K562 (cell line): Measurements from ENCODE around the gene SMIM17. TPM values are rescaled to one million over a fixed set of nuclear protein-coding genes. Genes with fewer than 3 reads are reported as not detected.
A peak's percentile ranks its signal among the peaks of the same experiment; 100 is the strongest.

ENCODE experiments used
- ATAC-seq: fragments of 200-7000 bp; cut with Tn5 transposase; 3 replicates; pipeline ENCODE4 v1.9.1; 2020; ENCODE audit warnings: moderate library complexity
- BruUV-seq: library from RNA; stranded (reverse); fragments of 400-500 nt; replicated peaks from 2 replicates; lab custom pipeline; 2021; lab: Mats Ljungman, UMichigan
- CTCF ChIA-PET: fragments of 300-600 bp; formaldehyde crosslinking; extraction: SDS; loops from one replicate; lab custom pipeline; 2021; ENCODE audit warnings: low intra/inter-chr PET ratio; lab: Yijun Ruan, JAX
- POLR2A ChIA-PET: fragments of 300-600, 350-650 bp; sonication (Branson Sonifier 250); formaldehyde crosslinking; extraction: SDS; loops from one replicate; lab custom pipeline; 2021; ENCODE audit warnings: antibody characterized with exemption, inconsistent platforms; lab: Yijun Ruan, JAX
- DNase-seq, 4 experiments: peaks; one replicate each; pipeline versions ENCODE4 v3.0.0 to v3.0.0-alpha.2; 2011 to 2018; ENCODE audit warnings: low spot score in 3 of 4, mixed read lengths in 3 of 4; ENCODE audit errors: extremely low read depth in 1 of 4
- FAIRE-seq: peaks from 2 replicates; lab custom pipeline; 2011; peaks lifted over from hg19 to GRCh38; lab: Jason Lieb, UNC
- H2AFZ ChIP-seq: 2 replicates; pipeline ENCODE4 v1.6.0; 2011; ENCODE audit warnings: low read depth, low read length, control low read depth, inconsistent platforms
- H3K27ac ChIP-seq: fragments of 200-600 bp; 3 replicates; pipeline ENCODE4 v1.8.0; 2011; ENCODE audit warnings: low read depth, mild to moderate bottlenecking, control low read depth, inconsistent platforms, low read length, moderate library complexity, mixed read lengths; ENCODE audit errors: extremely low read depth
- H3K27me3 ChIP-seq, 2 experiments: fragments of 300-600 bp in 1 of 2; 2 replicates in 1 of 2; 3 replicates in 1 of 2; pipeline versions ENCODE4 v1.6.0 to v1.8.0; 2011; ENCODE audit warnings: inconsistent platforms in 2 of 2, low read length in 2 of 2, mild to moderate bottlenecking in 1 of 2, mixed read lengths in 1 of 2, moderate library complexity in 1 of 2; ENCODE audit not compliant: control insufficient read depth in 2 of 2, insufficient read depth in 2 of 2
- H3K36me3 ChIP-seq: fragments of 300-600 bp; 3 replicates; pipeline ENCODE4 v1.8.0; 2011; ENCODE audit warnings: mild to moderate bottlenecking, low read length, inconsistent platforms; ENCODE audit not compliant: control insufficient read depth, insufficient read depth
- H3K4me1 ChIP-seq, 2 experiments: fragments of 200-600 bp in 1 of 2; replicated peaks in 1 of 2; 2 replicates in 1 of 2; 3 replicates in 1 of 2; pipeline versions ENCODE4 v1.5.1 to v1.8.0; 2011; ENCODE audit warnings: inconsistent platforms in 2 of 2, low read length in 2 of 2, mild to moderate bottlenecking in 1 of 2, mixed read lengths in 1 of 2, moderate library complexity in 1 of 2; ENCODE audit not compliant: control insufficient read depth in 2 of 2, insufficient read depth in 2 of 2
- H3K4me2 ChIP-seq: 2 replicates; pipeline ENCODE4 v1.6.1; 2011; ENCODE audit warnings: low read length, control low read depth, inconsistent platforms, mixed read lengths; ENCODE audit not compliant: insufficient read depth
- H3K4me3 ChIP-seq: fragments of 200-600 bp; sonication (generic), shearing (Covaris generic); 2 replicates; pipeline ENCODE4 v1.5.1; 2016; ENCODE audit warnings: control low read depth, inconsistent platforms
- H3K79me2 ChIP-seq: fragments of 200-600 bp; 3 replicates; pipeline ENCODE4 v1.8.0; 2011; ENCODE audit warnings: low read length, inconsistent platforms; ENCODE audit not compliant: control insufficient read depth, insufficient read depth
- H3K9ac ChIP-seq, 2 experiments: 2 replicates each; pipeline versions ENCODE4 v1.6.0 to v1.6.1; 2011; ENCODE audit warnings: low read depth in 2 of 2, low read length in 2 of 2, control low read depth in 1 of 2, inconsistent platforms in 1 of 2, mild to moderate bottlenecking in 1 of 2, mixed read lengths in 1 of 2; ENCODE audit not compliant: insufficient read depth in 1 of 2
- H3K9me1 ChIP-seq: one replicate; pipeline ENCODE4 v1.6.0; 2011; ENCODE audit warnings: inconsistent platforms, mild to moderate bottlenecking, low read length, moderate library complexity; ENCODE audit not compliant: control insufficient read depth, insufficient read depth
- H3K9me3 ChIP-seq: replicated peaks from 2 replicates; pipeline ENCODE4 v1.5.1; 2011; ENCODE audit warnings: low read depth, low read length, inconsistent platforms; ENCODE audit not compliant: control insufficient read depth, insufficient read depth
- H4K20me1 ChIP-seq: replicated peaks from 2 replicates; pipeline ENCODE4 v1.6.1; 2011; ENCODE audit warnings: low read length, inconsistent platforms, mixed read lengths; ENCODE audit not compliant: control insufficient read depth, insufficient read depth
- NR2C2 ChIP-seq, 2 experiments: fragments of 200-800 bp in 1 of 2; sonication (Bioruptor generic) in 1 of 2; sonication (generic) in 1 of 2; formaldehyde crosslinking in 1 of 2; IDR thresholded peaks; 2 replicates each; pipeline versions ENCODE4 v1.6.1 to v1.8.0; 2016 to 2022; ENCODE audit warnings: mild to moderate bottlenecking in 1 of 2, missing compliant biosample characterization in 1 of 2, missing genetic modification characterization in 1 of 2, missing genetic modification reagents in 1 of 2
- RUNX1 ChIP-seq: sonication (generic); IDR thresholded peaks from 2 replicates; pipeline ENCODE4 v1.6.1; 2016; ENCODE audit warnings: antibody characterized with exemption, low read depth
- TEAD4 ChIP-seq, 2 experiments: sonication (generic) in 1 of 2; formaldehyde crosslinking in 1 of 2; IDR thresholded peaks; 2 replicates each; pipeline versions ENCODE4 v1.6.1 to v1.8.0; 2012 to 2022; ENCODE audit warnings: borderline replicate concordance in 1 of 2, inconsistent platforms in 1 of 2, low read length in 1 of 2, mild to moderate bottlenecking in 1 of 2, missing genetic modification reagents in 1 of 2
- ZNF134 ChIP-seq: fragments of 250-450 bp; sonication (Bioruptor Pico); conservative IDR thresholded peaks from 2 replicates; pipeline ENCODE4 v1.4.0; 2020
- ZNF3 ChIP-seq: fragments of 250-450 bp; sonication (Bioruptor Pico); IDR thresholded peaks from 2 replicates; pipeline ENCODE4 v1.5.0; 2021; ENCODE audit warnings: mild to moderate bottlenecking, moderate library complexity
- ZNF668 ChIP-seq: fragments of 250-450 bp; sonication (Bioruptor Pico); IDR thresholded peaks from 2 replicates; pipeline ENCODE4 v1.8.0; 2022; ENCODE audit warnings: mild to moderate bottlenecking, inconsistent platforms
- WGBS: fragments of 100-300 bp; shearing (Covaris generic); methylation state at CpG from one replicate; pipeline ENCODE4 v1.1.6; 2016; ENCODE audit warnings: low coverage, mixed read lengths; ENCODE audit not compliant: insufficient coverage; ENCODE audit errors: missing lambda C conversion rate; 5-methylcytosine and 5-hydroxymethylcytosine counted together
- in situ Hi-C: fragments of 300-500 bp; cut with MboI; formaldehyde crosslinking; loops from 4 replicates; pipeline ENCODE4 v1.15.0; 2018; ENCODE audit warnings: inconsistent platforms, mixed read lengths
- intact Hi-C: fragments of 100-400 bp; cut with micrococcal nuclease; formaldehyde crosslinking; loops from 2 replicates; pipeline ENCODE4 v1.14.2; 2022
- polyA plus RNA-seq, 8 experiments: library from polyadenylated mRNA; depleted of rRNA in 4 of 8; stranded (reverse) in 5 of 8; unstranded in 3 of 8; fragments of >200 nt; fragmentation: Nextera tagmentation in 2 of 8; fragmentation: Illumina TruSeq in 1 of 8; extraction: Ambion mirVana in 2 of 8; extraction: Trizol in 1 of 8; gene quantifications; 2 replicates each; pipeline versions ENCODE4 v1.2.1 to v1.2.3, GENCODE V29; 2011 to 2014; ENCODE audit warnings: inconsistent platforms in 1 of 8, missing spikeins in 1 of 8
- total RNA-seq, 7 experiments: library from RNA; depleted of rRNA in 6 of 7; stranded (reverse); fragments of >200 nt in 6 of 7; fragmentation: Illumina TruSeq in 2 of 7; extraction: Trizol in 2 of 7; gene quantifications; 2 replicates each; pipeline versions ENCODE4 v1.2.1 to v1.2.3, GENCODE V29; 2011 to 2021; ENCODE audit warnings: low replicate concordance in 1 of 7

SMIM17 gene
- total and polyA plus RNA-seq, 9 of the 15 experiments (the other 6 are each of a cell fraction or from before 2014, with no cell fraction given) = not detected

DNA sequence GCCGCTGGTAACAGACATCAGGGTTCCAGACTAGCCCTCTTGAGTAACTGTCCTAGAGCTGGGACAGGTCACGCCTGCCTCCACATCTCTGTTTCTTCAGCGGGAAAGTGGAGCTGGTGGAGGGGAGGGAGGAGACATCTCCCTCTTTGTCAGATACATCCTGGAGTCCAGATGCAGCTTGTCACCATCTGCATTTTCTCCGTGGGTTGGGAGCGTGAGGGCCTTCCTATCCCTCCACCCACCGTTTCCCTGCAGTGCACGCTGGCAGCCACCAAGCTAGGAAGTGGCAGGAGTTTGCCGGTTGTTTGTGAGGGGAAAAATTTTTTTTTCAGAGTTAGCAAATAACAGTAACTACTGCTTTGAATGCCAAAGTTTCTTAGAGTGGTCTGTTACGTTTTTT, 20.0 kb upstream of the SMIM17 start:
- H3K4me3 ChIP-seq = no peak overlapping the region
- no peak for FAIRE-seq
- 0% methylated on average over 9 of the region's 9 CpGs for WGBS

DNA sequence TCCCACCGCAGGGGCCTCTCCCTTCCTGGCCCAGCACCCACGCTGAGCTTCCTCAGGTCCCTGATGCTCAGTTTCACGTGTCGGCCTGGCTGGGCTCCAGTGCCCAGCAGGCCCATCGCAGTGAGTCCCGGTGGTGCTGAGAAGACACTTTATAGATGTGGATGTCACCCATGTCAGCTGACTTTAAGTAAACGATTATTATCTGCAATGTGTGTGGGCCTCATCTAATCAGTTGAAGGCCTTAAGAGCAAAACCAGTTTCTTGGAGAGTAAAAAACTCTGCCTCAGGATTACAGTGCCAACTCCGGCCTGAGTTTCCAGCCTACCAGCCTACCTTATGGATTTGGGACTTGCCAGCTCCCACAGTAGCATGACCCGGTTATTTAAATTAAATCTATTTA, 17.3 kb upstream of the SMIM17 start:
- Histone ChIP-seq H3K9ac (no peak overlapping the region), H3K27me3 (no peaks in the 10 kb centered on the region), H3K36me3 (no peaks in the 10 kb centered on the region), H2AFZ (no peak overlapping the region), H3K4me2 (no peak overlapping the region), H4K20me1 (no peaks in the 10 kb centered on the region), H3K27ac (no peak overlapping the region), H3K9me1 (no peaks in the 10 kb centered on the region), H3K4me1 (no peaks in the 10 kb centered on the region), H3K9me3 (no peaks in the 10 kb centered on the region), H3K79me2 (no peaks in the 10 kb centered on the region), H3K4me3 (no peak overlapping the region)
- BruUV-seq = no TSS peak
- WGBS = under 1% methylated on average over 9 of the region's 9 CpGs
- DNase-seq = no peak
- TF ChIP-seq ZNF3 (no peak), ZNF134 (CRISPR knock-in tag) (peak; percentile 75), NR2C2 (CRISPR knock-in tag; IDR thresholded peaks at IDR 0.05) (no peak), NR2C2 (tag; IDR thresholded peaks at IDR 0.05) (no peak), RUNX1 (no peak), ZNF668 (CRISPR knock-in tag) (no peak)
- intact Hi-C loops (no loop called here), in situ Hi-C loops (no loop called here)
- POLR2A ChIA-PET = no interaction called here
- FAIRE-seq = no peak
- CTCF ChIA-PET = no interaction called here
- ATAC-seq = no peak

More for the DNA sequence above, 20.0 kb upstream of the SMIM17 start:
- ChIA-PET POLR2A (no interaction called here), CTCF (no interaction called here)
- H3K27me3 ChIP-seq = no peaks in the 10 kb centered on the region
- no peak overlapping the region for H3K4me2 ChIP-seq
- TF ChIP-seq TEAD4 (IDR thresholded peaks at IDR 0.05; ENCODE audit: low read length) (no peak), TEAD4 (CRISPR knock-in tag; IDR thresholded peaks at IDR 0.05; ENCODE audit: borderline replicate concordance) (no peak)
- H3K9me1 ChIP-seq = no peaks in the 10 kb centered on the region
- H4K20me1 ChIP-seq = no peaks in the 10 kb centered on the region
- H3K4me1 ChIP-seq = no peaks in the 10 kb centered on the region
- H3K27ac ChIP-seq = no peak overlapping the region
- H3K79me2 ChIP-seq = no peaks in the 10 kb centered on the region
- intact Hi-C loops = no loop called here
- H3K9ac ChIP-seq = no peak overlapping the region
- H2AFZ ChIP-seq = no peak overlapping the region
- no TSS peak for BruUV-seq
- DNase-seq = no peak
- in situ Hi-C loops = no loop called here
- no peaks in the 10 kb centered on the region for H3K36me3 ChIP-seq
- no peak for ATAC-seq
- H3K9me3 ChIP-seq = 0 out of 2 replicates have a peak, but pooled peaks cover 2% of the 10 kb centered on the region
